ENCODE results near the gene CAVIN2. TPM values are rescaled to one million over a fixed set of nuclear protein-coding genes. Genes with fewer than 3 reads are reported as not detected.

The CAVIN2 gene
- total RNA-seq, 2 donors from 2014 or later = 10.9 to 15.8 TPM

GRCh38 chr2:191892391-191892790 is 45.5 kb upstream of the CAVIN2 start:
- ATAC-seq (no peak), DNase-seq (peak in 1 of 4 donors; percentile 14)
- no peaks in the 10 kb centered on the region for H3K27me3 ChIP-seq
- TF ChIP-seq CTCF (IDR thresholded peaks at IDR 0.05) (no peak), POLR2A (IDR thresholded peaks at IDR 0.05) (no peak)
- intact Hi-C loops (cut with DNase I) = no loop called here
- H3K36me3 ChIP-seq (replicated peaks in 1 of 2; ENCODE audit: insufficient read depth in 1 of 2, low read depth in 2 of 2) = no peaks in the 10 kb centered on the region
- H3K4me3 ChIP-seq = no peak overlapping the region
- H3K27ac ChIP-seq = no peak overlapping the region
- H3K4me1 ChIP-seq = no peaks in the 10 kb centered on the region
- WGBS, 2 donors = 66 to 67% methylated on average over 3 of the region's 3 CpGs
- H3K9me3 ChIP-seq = no peaks in the 10 kb centered on the region

- no peaks in the 10 kb centered on the region for H3K4me1 ChIP-seq
- WGBS, 2 donors = 80 to 82% methylated on average over 5 of the region's 5 CpGs
- DNase-seq = no peak
- ATAC-seq = no peak
- no peaks in the 10 kb centered on the region for H3K9me3 ChIP-seq
- H3K27ac ChIP-seq = no peak overlapping the region
- no peaks in the 10 kb centered on the region for H3K36me3 ChIP-seq (replicated peaks in 1 of 2; ENCODE audit: insufficient read depth in 1 of 2, low read depth in 2 of 2)
- TF ChIP-seq CTCF (IDR thresholded peaks at IDR 0.05) = no peak
- TF ChIP-seq POLR2A (IDR thresholded peaks at IDR 0.05) = no peak
- intact Hi-C loops (cut with DNase I) = no loop called here
- H3K27me3 ChIP-seq = no peaks in the 10 kb centered on the region
- no peak overlapping the region for H3K4me3 ChIP-seq
These were observed 44.8 kb upstream of the CAVIN2 start for GRCh38 chr2:191891656-191892055.

- 89 to 92% methylated on average over 2 of the region's 2 CpGs for WGBS, 2 donors
- Histone ChIP-seq H3K4me3 (no peak overlapping the region), H3K27ac (no peak overlapping the region), H3K9me3 (no peaks in the 10 kb centered on the region), H3K36me3 (replicated peaks in 1 of 2; ENCODE audit: insufficient read depth in 1 of 2, low read depth in 2 of 2) (no peaks in the 10 kb centered on the region), H3K27me3 (no peaks in the 10 kb centered on the region), H3K4me1 (peaks cover 9% of the 10 kb centered on the region)
- no peak for DNase-seq
- TF ChIP-seq CTCF (IDR thresholded peaks at IDR 0.05) (no peak), POLR2A (IDR thresholded peaks at IDR 0.05) (no peak)
- intact Hi-C loops (cut with DNase I) = no loop called here
- ATAC-seq = no peak
These were observed 43.0 kb upstream of the CAVIN2 start for GRCh38 chr2:191889931-191890330.

- DNase-seq (no peak), ATAC-seq (no peak)
- TF ChIP-seq POLR2A (IDR thresholded peaks at IDR 0.05) (no peak), CTCF (IDR thresholded peaks at IDR 0.05) (no peak)
- Histone ChIP-seq H3K4me1 (peaks cover 15% of the 10 kb centered on the region), H3K36me3 (replicated peaks in 1 of 2; ENCODE audit: insufficient read depth in 1 of 2, low read depth in 2 of 2) (no peaks in the 10 kb centered on the region), H3K9me3 (no peaks in the 10 kb centered on the region), H3K27ac (no peak overlapping the region), H3K27me3 (no peaks in the 10 kb centered on the region), H3K4me3 (no peak overlapping the region)
- 78 to 84% methylated on average over 3 of the region's 3 CpGs for WGBS, 2 donors
- intact Hi-C loops (cut with DNase I) = no loop called here
These were observed 41.7 kb upstream of the CAVIN2 start for GRCh38 chr2:191888400-191889166.

- no peaks in the 10 kb centered on the region for H3K36me3 ChIP-seq (replicated peaks in 1 of 2; ENCODE audit: insufficient read depth in 1 of 2, low read depth in 2 of 2)
- intact Hi-C loops (cut with DNase I) = no loop called here
- no peak for DNase-seq
- no peak for ATAC-seq
- TF ChIP-seq CTCF (IDR thresholded peaks at IDR 0.05) = no peak
- TF ChIP-seq POLR2A (IDR thresholded peaks at IDR 0.05) = no peak
- H3K27me3 ChIP-seq = no peaks in the 10 kb centered on the region
- peaks cover 15% of the 10 kb centered on the region for H3K4me1 ChIP-seq
- H3K27ac ChIP-seq = peak overlapping the region in 1 of 4 donors; percentile 6
- no peak overlapping the region for H3K4me3 ChIP-seq
- H3K9me3 ChIP-seq = no peaks in the 10 kb centered on the region
- WGBS, 2 donors = 64 to 74% methylated on average over 6 of the region's 6 CpGs
These were observed 38.8 kb upstream of the CAVIN2 start for GRCh38 chr2:191885650-191886049.

Measured in body of pancreas (tissue), 4 donors.